Loucy (cell line): ENCODE measurements around the gene MS4A10.

Experiments used
- H2AFZ ChIP-seq: fragments of 200-600 bp; sonication (generic); 2 replicates; pipeline ENCODE4 v1.6.0; 2016; ENCODE audit warnings: antibody characterized with exemption, mild to moderate bottlenecking, low read length, moderate library complexity
- H3F3A ChIP-seq: fragments of 200-600 bp; 2 replicates; pipeline ENCODE4 v1.6.0; 2016; ENCODE audit warnings: antibody characterized with exemption, low read depth, mild to moderate bottlenecking
- H3K27me3 ChIP-seq: fragments of 200-600 bp; sonication (generic); 2 replicates; pipeline ENCODE4 v1.6.1; 2014; ENCODE audit warnings: low read length, mild to moderate bottlenecking; ENCODE audit not compliant: insufficient read depth, poor library complexity, severe bottlenecking
- H3K36me3 ChIP-seq: fragments of 200-600 bp; sonication (generic); 2 replicates; pipeline ENCODE4 v1.6.1; 2016; ENCODE audit warnings: low read length; ENCODE audit not compliant: insufficient read depth
- H3K4me1 ChIP-seq: fragments of 200-600 bp; sonication (generic); 2 replicates; pipeline ENCODE4 v1.5.1; 2014; ENCODE audit warnings: low read length, mild to moderate bottlenecking; ENCODE audit not compliant: insufficient read depth, poor library complexity, severe bottlenecking
- H3K4me2 ChIP-seq: fragments of 200-600 bp; sonication (generic); 2 replicates; pipeline ENCODE4 v1.6.0; 2014; ENCODE audit warnings: antibody characterized with exemption, low read length, low read depth, mild to moderate bottlenecking; ENCODE audit not compliant: poor library complexity, severe bottlenecking
- H3K4me3 ChIP-seq: fragments of 200-600 bp; sonication (generic); 2 replicates; pipeline ENCODE4 v1.5.1; 2014; ENCODE audit warnings: low read length, mild to moderate bottlenecking, mixed read lengths; ENCODE audit not compliant: poor library complexity, severe bottlenecking
- H3K79me2 ChIP-seq: fragments of 200-600 bp; sonication (generic); 2 replicates; pipeline ENCODE4 v1.6.1; 2014; ENCODE audit warnings: low read length; ENCODE audit not compliant: insufficient read depth
- H3K9ac ChIP-seq: fragments of 200-600 bp; sonication (generic); 2 replicates; pipeline ENCODE4 v1.6.0; 2014; ENCODE audit warnings: mild to moderate bottlenecking, low read depth, low read length, moderate library complexity; ENCODE audit not compliant: poor library complexity, severe bottlenecking
- H3K9me2 ChIP-seq: fragments of 200-600 bp; sonication (generic); replicated peaks from 2 replicates; pipeline ENCODE4 v1.6.1; 2016; ENCODE audit warnings: low read depth, low read length, mixed read lengths
- H3K9me3 ChIP-seq: fragments of 200-600 bp; sonication (generic); 2 replicates; pipeline ENCODE4 v1.6.1; 2014; ENCODE audit warnings: mild to moderate bottlenecking, antibody characterized with exemption, low read length, low read depth; ENCODE audit not compliant: insufficient read depth
- H4K20me1 ChIP-seq: fragments of 200-600 bp; sonication (generic); 2 replicates; pipeline ENCODE4 v1.6.0; 2014; ENCODE audit warnings: antibody characterized with exemption, low read length, mild to moderate bottlenecking; ENCODE audit not compliant: insufficient read depth, poor library complexity, severe bottlenecking
- EZH2phosphoT487 ChIP-seq: fragments of 200-600 bp; IDR thresholded peaks from 2 replicates; pipeline ENCODE4 v1.6.1; 2018; ENCODE audit warnings: antibody characterized with exemption, mild to moderate bottlenecking, moderate library complexity, borderline replicate concordance
- TF ChIP-seq, protein P1 (sequence below): fragments of 200-600 bp; sonication (generic); conservative IDR thresholded peaks from 2 replicates; pipeline ENCODE4 v1.5.1; 2014; ENCODE audit warnings: mild to moderate bottlenecking, antibody characterized with exemption, low read length

MS4A10 gene

DNA sequence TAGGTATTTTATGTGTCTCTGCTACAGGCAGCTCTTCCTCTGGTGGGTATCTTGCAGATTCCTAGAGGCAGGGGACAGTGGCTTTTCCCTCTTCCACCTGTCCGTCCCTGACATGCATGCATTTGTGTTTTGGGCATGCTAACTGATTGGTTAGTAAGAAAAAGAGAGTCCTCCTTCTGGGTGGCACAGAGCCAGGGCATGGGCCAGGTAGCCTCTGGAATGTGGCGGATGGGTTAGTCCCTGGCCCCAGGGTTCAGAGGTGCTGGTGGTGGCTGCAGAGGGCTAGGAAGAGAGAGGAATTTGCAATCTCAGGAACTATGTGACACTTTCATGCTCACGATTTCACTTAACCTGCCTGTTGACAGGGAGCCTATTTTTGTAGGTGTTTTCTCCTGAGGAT, 34.2 kb upstream of the MS4A10 start:
- no peaks in the 10 kb centered on the region for H3K4me1 ChIP-seq
- no peak overlapping the region for H3K9ac ChIP-seq
- no peaks in the 10 kb centered on the region for H3K9me3 ChIP-seq
- H4K20me1 ChIP-seq: no peaks in the 10 kb centered on the region
- no peak overlapping the region for H3K4me3 ChIP-seq
- no peaks in the 10 kb centered on the region for H3K9me2 ChIP-seq
- H3K27me3 ChIP-seq: no peaks in the 10 kb centered on the region
- no peak overlapping the region for H3K4me2 ChIP-seq
- no peaks in the 10 kb centered on the region for H3K36me3 ChIP-seq
- no peak overlapping the region for H2AFZ ChIP-seq
- no peaks in the 10 kb centered on the region for H3F3A ChIP-seq
- TF ChIP-seq, protein P1, sequence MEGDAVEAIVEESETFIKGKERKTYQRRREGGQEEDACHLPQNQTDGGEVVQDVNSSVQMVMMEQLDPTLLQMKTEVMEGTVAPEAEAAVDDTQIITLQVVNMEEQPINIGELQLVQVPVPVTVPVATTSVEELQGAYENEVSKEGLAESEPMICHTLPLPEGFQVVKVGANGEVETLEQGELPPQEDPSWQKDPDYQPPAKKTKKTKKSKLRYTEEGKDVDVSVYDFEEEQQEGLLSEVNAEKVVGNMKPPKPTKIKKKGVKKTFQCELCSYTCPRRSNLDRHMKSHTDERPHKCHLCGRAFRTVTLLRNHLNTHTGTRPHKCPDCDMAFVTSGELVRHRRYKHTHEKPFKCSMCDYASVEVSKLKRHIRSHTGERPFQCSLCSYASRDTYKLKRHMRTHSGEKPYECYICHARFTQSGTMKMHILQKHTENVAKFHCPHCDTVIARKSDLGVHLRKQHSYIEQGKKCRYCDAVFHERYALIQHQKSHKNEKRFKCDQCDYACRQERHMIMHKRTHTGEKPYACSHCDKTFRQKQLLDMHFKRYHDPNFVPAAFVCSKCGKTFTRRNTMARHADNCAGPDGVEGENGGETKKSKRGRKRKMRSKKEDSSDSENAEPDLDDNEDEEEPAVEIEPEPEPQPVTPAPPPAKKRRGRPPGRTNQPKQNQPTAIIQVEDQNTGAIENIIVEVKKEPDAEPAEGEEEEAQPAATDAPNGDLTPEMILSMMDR: no peak
- TF ChIP-seq EZH2phosphoT487: no peak
- no peaks in the 10 kb centered on the region for H3K79me2 ChIP-seq

DNA sequence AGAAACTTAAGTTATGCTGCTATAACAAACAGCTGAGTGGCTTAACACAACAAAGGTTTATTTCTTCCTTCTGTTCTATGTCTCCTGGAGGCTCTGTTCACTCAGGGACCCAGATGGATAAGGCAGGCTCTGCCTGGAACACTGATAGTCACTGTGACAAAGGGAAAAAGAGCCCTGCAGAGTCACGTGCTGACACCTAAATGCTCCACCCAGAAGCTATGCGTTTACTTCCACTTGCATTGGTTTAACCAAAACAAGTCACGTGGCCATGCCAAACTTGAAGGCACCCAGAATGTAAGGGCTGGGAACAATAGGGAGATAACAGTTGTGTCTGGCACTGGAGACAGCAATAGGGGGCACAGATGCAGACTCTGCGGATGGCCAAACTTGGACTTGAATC, 31.8 kb upstream of the MS4A10 start:
- H4K20me1 ChIP-seq: no peaks in the 10 kb centered on the region
- no peaks in the 10 kb centered on the region for H3K9me3 ChIP-seq
- no peaks in the 10 kb centered on the region for H3F3A ChIP-seq
- H3K27me3 ChIP-seq: no peaks in the 10 kb centered on the region
- no peaks in the 10 kb centered on the region for H3K36me3 ChIP-seq
- H3K9me2 ChIP-seq: no peaks in the 10 kb centered on the region
- no peak for TF ChIP-seq EZH2phosphoT487
- TF ChIP-seq, protein P1: no peak
- H3K4me3 ChIP-seq: no peak overlapping the region
- H3K9ac ChIP-seq: no peak overlapping the region
- H3K4me1 ChIP-seq: no peaks in the 10 kb centered on the region
- H3K4me2 ChIP-seq: no peak overlapping the region
- H3K79me2 ChIP-seq: no peaks in the 10 kb centered on the region
- H2AFZ ChIP-seq: no peak overlapping the region

DNA sequence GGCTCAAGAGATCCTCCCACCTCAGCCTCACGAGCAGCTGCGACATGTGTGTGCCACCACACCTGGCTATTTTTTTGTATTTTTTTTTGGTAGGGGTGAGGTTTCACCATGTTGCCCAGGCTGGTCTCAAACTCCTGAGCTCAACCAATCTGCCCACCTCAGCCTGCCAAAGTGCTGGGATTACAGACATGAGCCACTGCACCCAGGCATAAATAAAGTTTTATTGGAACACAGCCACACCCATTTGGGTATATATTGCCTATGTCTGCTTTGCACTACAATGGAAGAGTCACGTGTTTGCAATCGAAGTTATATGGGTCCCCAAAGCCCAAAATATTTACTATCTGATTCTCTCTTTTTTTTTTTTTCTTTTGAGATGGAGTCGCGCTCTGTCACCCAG, 30.2 kb upstream of the MS4A10 start:
- no peaks in the 10 kb centered on the region for H4K20me1 ChIP-seq
- H3K9me2 ChIP-seq: no peaks in the 10 kb centered on the region
- no peaks in the 10 kb centered on the region for H3K27me3 ChIP-seq

More for the DNA sequence above, 30.2 kb upstream of the MS4A10 start:
- Histone ChIP-seq H2AFZ (no peak overlapping the region), H3K9me3 (no peaks in the 10 kb centered on the region), H3K9ac (no peak overlapping the region), H3K4me3 (no peak overlapping the region), H3K4me2 (no peak overlapping the region), H3F3A (no peaks in the 10 kb centered on the region), H3K36me3 (no peaks in the 10 kb centered on the region), H3K79me2 (no peaks in the 10 kb centered on the region), H3K4me1 (no peaks in the 10 kb centered on the region)
- no peak for TF ChIP-seq EZH2phosphoT487
- TF ChIP-seq, protein P1: no peak
